Stomach (tissue), 9 donors: Measurements from ENCODE around the gene HMCES. TPM values are rescaled to one million over a fixed set of nuclear protein-coding genes. Genes with fewer than 3 reads are reported as not detected.

Experiments
- DNase-seq, 2 donors: peaks; one replicate each; pipeline versions ENCODE4 v3.0.0 to v3.0.0-alpha.2; 2013 to 2019
- H3K27ac ChIP-seq, 5 donors: fragments of 200-600 bp in 4 of 5; sonication (generic) in 4 of 5; one replicate each; pipeline ENCODE4 v1.5.1; 2013 to 2019; ENCODE audit warnings: mild to moderate bottlenecking in 1 of 5, moderate library complexity in 1 of 5
- H3K27me3 ChIP-seq, 3 donors: fragments of 200-600 bp; sonication (generic); one replicate each; pipeline ENCODE4 v1.5.1; 2017 to 2019; ENCODE audit warnings: mixed run types in 1 of 3
- H3K36me3 ChIP-seq, 4 donors: fragments of 200-600 bp; sonication (generic); 1 replicate in 3 of 4; 2 replicates in 1 of 4; pipeline ENCODE4 v1.5.1; 2016 to 2019
- H3K4me1 ChIP-seq, 4 donors: fragments of 200-600 bp; sonication (generic); one replicate each; pipeline ENCODE4 v1.5.1; 2016 to 2019
- H3K4me3 ChIP-seq, 4 donors: fragments of 200-600 bp; sonication (generic) in 3 of 4; one replicate each; pipeline ENCODE4 v1.5.1; 2016 to 2019; ENCODE audit warnings: mild to moderate bottlenecking in 1 of 4
- H3K9me3 ChIP-seq, 4 donors: fragments of 200-600 bp; sonication (generic); one replicate each; pipeline ENCODE4 v1.5.1; 2016 to 2019
- CTCF ChIP-seq, 7 experiments: fragments of 450-650 bp in 4 of 7; fragments of 200-600 bp in 3 of 7; sonication (generic) in 3 of 7; IDR thresholded peaks; one replicate each; pipeline ENCODE4 v1.5.1; 2016 to 2019; ENCODE audit warnings: antibody characterized with exemption in 7 of 7, control low read depth in 2 of 7, mild to moderate bottlenecking in 1 of 7
- EP300 ChIP-seq: sonication (generic); formaldehyde crosslinking; IDR thresholded peaks from one replicate; pipeline ENCODE4 v1.6.1; 2017; ENCODE audit warnings: antibody characterized with exemption
- POLR2A ChIP-seq, 4 donors: fragments of 450-650 bp; IDR thresholded peaks; one replicate each; pipeline ENCODE4 v1.6.1; 2016; ENCODE audit warnings: antibody characterized with exemption in 4 of 4, control low read depth in 2 of 4, mild to moderate bottlenecking in 1 of 4, moderate library complexity in 1 of 4
- POLR2AphosphoS5 ChIP-seq, 3 donors: sonication (generic); formaldehyde crosslinking; IDR thresholded peaks; one replicate each; pipeline ENCODE4 v1.6.1; 2016; ENCODE audit warnings: antibody characterized with exemption in 3 of 3
- WGBS, 5 donors: extraction: QIAGEN DNeasy Blood & Tissue Kit in 3 of 5; methylation state at CpG; one replicate each; pipeline versions ENCODE4 v1.1.5 to v1.1.7; 2013 to 2018; 5-methylcytosine and 5-hydroxymethylcytosine counted together
- intact Hi-C: fragments of 100-400 bp; cut with DNase I; formaldehyde crosslinking; loops from one replicate; pipeline ENCODE4 v1.15.1; 2023; ENCODE audit warnings: low total_unique reads
- polyA plus RNA-seq, 3 donors: library from polyadenylated mRNA; stranded (reverse); fragments of 200-250 nt; gene quantifications; one replicate each; pipeline ENCODE4 v1.2.3, GENCODE V29; 2013
- total RNA-seq, 5 donors: library from RNA; depleted of rRNA; stranded (reverse); fragments of >200 nt; gene quantifications; one replicate each; pipeline versions ENCODE4 v1.1.0 to v1.2.3, GENCODE V29; 2014 to 2016
- donor health status: healthy with polysubstance abuse.
- donor health status: Bipolar disorder and iron deficiency.
- donor health status: healthy.

Gene HMCES
- total and polyA plus RNA-seq, 8 donors: 16.4 to 80.5 (median 24.6) TPM

- no peaks in the 10 kb centered on the region for H3K4me1 ChIP-seq
- 72 to 84% (median 74%) methylated on average over 4 of the region's 4 CpGs for WGBS, 5 donors
- peaks cover 22 to 90% (median 88%) of the 10 kb centered on the region in 4 donors for H3K36me3 ChIP-seq
These were observed 12.7 kb downstream of the HMCES start for GRCh38 chr3:129291236-129291886.

GRCh38 chr3:129295286-129295685 is 16.6 kb downstream of the HMCES start:
- H3K27ac ChIP-seq: no peak overlapping the region
- H3K4me3 ChIP-seq: no peak overlapping the region
- no peaks in the 10 kb centered on the region for H3K4me1 ChIP-seq
- TF ChIP-seq CTCF (IDR thresholded peaks at IDR 0.05) (no peak), POLR2AphosphoS5 (IDR thresholded peaks at IDR 0.05) (no peak), EP300 (no peak), POLR2A (IDR thresholded peaks at IDR 0.05) (no peak)
- no peak for DNase-seq
- no peaks in the 10 kb centered on the region for H3K9me3 ChIP-seq
- no peaks in the 10 kb centered on the region for H3K27me3 ChIP-seq
- intact Hi-C loops: no loop called here
- H3K36me3 ChIP-seq: peaks cover 32 to 100% (median 94%) of the 10 kb centered on the region in 4 donors
- WGBS, 5 donors: 79 to 95% (median 87%) methylated on average over 5 of the region's 5 CpGs

More at GRCh38 chr3:129291236-129291886, 12.7 kb downstream of the HMCES start:
- H3K9me3 ChIP-seq: no peaks in the 10 kb centered on the region
- no peak overlapping the region for H3K27ac ChIP-seq
- DNase-seq: peak in 1 of 2 donors; percentile 49
- TF ChIP-seq POLR2A (IDR thresholded peaks at IDR 0.05) (no peak), EP300 (no peak), CTCF (IDR thresholded peaks at IDR 0.05) (no peak), POLR2AphosphoS5 (IDR thresholded peaks at IDR 0.05) (no peak)
- H3K27me3 ChIP-seq: no peaks in the 10 kb centered on the region
- H3K4me3 ChIP-seq: no peak overlapping the region
- intact Hi-C loops: no loop called here

GRCh38 chr3:129304146-129304961 is 25.7 kb downstream of the HMCES start:
- peaks cover 24 to 57% (median 51%) of the 10 kb centered on the region in 4 donors for H3K36me3 ChIP-seq

More at GRCh38 chr3:129304146-129304961, 25.7 kb downstream of the HMCES start:
- Histone ChIP-seq H3K4me3 (no peak overlapping the region), H3K9me3 (no peaks in the 10 kb centered on the region), H3K27ac (peak overlapping the region in 4 of 5 donors; percentile 68 to 81 (median 76)), H3K27me3 (no peaks in the 10 kb centered on the region), H3K4me1 (peaks cover 11 to 25% (median 19%) of the 10 kb centered on the region in 4 donors)
- WGBS, 5 donors: 55 to 72% (median 66%) methylated on average over 3 of the region's 3 CpGs
- no peak for DNase-seq
- TF ChIP-seq POLR2A (IDR thresholded peaks at IDR 0.05) (no peak), EP300 (no peak), POLR2AphosphoS5 (IDR thresholded peaks at IDR 0.05) (no peak), CTCF (IDR thresholded peaks at IDR 0.05) (no peak)
- intact Hi-C loops: no loop called here
